GM13977 (cell line): ENCODE data around the gene GIPC2.

Source experiments
- DNase-seq: peaks from one replicate; pipeline ENCODE4 v3.0.0; 2012; ENCODE audit warnings: low spot score
- CTCF ChIP-seq: IDR thresholded peaks from 2 replicates; pipeline ENCODE4 v1.5.1; 2012; ENCODE audit warnings: mild to moderate bottlenecking, control low read depth; ENCODE audit not compliant: insufficient read depth; ENCODE audit errors: extremely low read depth, missing control alignments
- in situ Hi-C: fragments of 300-500 bp; cut with MboI; formaldehyde crosslinking; loops from one replicate; pipeline ENCODE4 v1.12.0; 2022; ENCODE audit warnings: low sequenced_read_pairs, low pct_unique_long_range_greater_than_20kb, mixed read lengths, inconsistent platforms; ENCODE audit not compliant: unreplicated experiment

The GIPC2 gene

GRCh38 chr1:78132174-78132947 lies 86.6 kb downstream of the GIPC2 start:
- in situ Hi-C loops = no loop called here
- no peak for DNase-seq
- no peak for TF ChIP-seq CTCF

DNA sequence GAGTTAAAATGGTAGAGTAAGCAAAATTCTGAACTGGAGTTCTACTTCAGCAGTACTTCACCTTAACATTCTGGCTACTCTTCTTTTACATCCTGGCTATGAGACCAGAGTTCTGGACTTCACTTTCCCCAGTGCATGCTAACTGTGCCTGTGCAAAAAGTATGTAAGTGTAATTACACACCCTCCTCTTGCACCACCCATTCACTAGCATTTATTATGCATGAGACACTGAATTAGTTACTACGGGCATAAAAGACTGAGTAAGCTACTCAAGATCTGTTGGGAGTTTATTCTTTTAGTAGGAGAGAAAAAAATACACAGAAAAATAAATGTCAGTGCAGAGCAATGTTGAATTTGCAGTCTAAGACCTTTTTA lies 87.2 kb downstream of the GIPC2 start:
- no peak for DNase-seq
- in situ Hi-C loops = no loop called here
- TF ChIP-seq CTCF = no peak

DNA sequence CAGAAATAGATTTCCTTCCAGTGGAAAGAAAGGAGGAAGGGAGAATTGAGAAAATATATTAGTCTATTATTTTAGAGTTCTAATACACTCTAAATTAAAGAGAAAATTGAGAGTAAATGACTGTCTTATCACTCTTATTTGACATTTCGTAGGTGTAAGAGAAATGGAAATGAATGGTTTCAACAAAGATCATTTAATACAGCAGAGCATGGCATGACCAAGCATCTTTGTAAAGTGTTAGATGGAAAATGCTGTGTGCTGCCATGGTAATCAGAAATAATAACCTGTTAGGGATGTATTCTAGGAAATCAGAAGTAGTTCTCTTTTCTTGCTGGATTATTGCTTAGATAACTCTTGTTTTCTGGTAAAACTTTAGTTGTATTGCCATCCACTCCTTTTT lies 90.9 kb downstream of the GIPC2 start:
- in situ Hi-C loops = no loop called here
- TF ChIP-seq CTCF = no peak
- DNase-seq = no peak

DNA sequence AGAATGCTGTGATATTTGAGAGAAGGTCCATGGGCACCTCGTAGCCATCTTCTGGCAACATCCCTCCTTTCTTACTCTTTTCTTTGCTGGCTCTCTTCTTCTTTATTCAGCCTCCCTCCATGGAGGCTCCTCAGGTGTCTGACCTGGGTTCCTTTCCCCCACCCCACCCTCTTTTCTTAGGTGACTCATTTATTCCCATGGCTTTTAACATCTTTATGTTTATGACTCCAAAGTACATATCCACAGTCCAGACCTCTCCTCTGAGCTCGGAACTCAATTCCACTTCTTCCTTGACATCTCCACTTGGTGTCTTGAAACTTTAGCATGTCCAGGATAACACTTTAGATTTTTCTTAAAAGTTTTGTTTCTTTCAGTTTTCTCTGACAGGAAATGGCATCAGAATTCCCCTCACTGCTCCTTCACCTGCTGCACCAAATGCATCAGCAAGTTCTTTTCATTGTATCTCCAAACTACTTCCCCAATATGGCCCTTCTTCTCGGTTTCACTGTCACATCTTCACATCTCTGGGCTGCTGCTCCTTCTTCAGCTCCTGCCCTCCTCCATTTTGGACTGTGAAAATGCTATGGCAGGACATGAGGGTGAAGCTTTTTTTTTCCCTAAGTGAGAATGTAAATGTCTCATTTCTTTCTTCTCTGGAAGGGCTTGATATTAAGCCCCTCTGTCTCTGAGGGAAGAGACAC lies 95.9 kb downstream of the GIPC2 start:
- TF ChIP-seq CTCF = no peak
- in situ Hi-C loops = no loop called here
- no peak for DNase-seq

DNA sequence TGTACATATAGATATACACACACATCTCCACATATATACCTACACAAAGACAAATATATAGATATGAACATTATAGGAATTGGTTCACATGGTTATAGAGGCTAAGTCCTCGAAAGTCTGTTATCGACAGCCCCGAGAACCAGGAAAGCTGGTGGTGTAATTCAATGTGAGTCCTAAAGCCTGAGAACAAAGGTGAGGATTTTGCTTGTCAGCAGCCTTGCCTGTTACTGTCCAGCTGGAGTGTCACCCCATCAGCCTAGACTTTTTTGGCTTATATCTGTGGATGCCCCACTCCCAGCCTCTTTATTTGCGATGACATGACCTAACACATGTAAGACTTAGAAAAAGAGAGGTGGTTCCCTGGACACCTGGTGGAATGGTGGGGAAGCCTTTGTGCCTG lies 97.0 kb downstream of the GIPC2 start:
- in situ Hi-C loops = no loop called here
- no peak for TF ChIP-seq CTCF
- no peak for DNase-seq

DNA sequence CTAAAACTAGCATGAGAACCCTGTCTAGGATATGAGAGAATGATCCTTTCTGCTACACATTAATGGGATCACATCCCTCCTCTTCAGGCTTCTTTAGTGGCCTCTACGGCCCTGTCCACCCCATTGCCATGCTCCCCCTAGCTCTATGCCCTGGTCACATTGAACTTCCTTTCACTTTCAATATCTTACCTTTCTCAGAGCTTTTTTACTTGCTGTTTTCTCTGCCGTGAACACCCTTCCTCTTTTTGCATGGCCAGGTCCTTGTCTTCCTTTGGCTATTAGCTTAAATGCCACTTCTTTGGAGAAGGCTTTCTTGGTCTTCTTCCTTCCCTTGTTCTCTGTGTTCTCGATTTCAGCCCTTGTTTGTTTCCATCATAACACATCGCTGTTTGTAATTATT lies 97.4 kb downstream of the GIPC2 start:
- no peak for TF ChIP-seq CTCF
- in situ Hi-C loops = no loop called here

More for the DNA sequence above, 97.4 kb downstream of the GIPC2 start:
- DNase-seq = peak; percentile 26
